ENCODE data around the gene GALNT15. TPM values are rescaled to one million over a fixed set of nuclear protein-coding genes. Genes with fewer than 3 reads are reported as not detected.

Gene GALNT15
- polyA plus RNA-seq, 1 of the 3 experiments (the other 2 are of a cell fraction): 4.7 TPM

DNA sequence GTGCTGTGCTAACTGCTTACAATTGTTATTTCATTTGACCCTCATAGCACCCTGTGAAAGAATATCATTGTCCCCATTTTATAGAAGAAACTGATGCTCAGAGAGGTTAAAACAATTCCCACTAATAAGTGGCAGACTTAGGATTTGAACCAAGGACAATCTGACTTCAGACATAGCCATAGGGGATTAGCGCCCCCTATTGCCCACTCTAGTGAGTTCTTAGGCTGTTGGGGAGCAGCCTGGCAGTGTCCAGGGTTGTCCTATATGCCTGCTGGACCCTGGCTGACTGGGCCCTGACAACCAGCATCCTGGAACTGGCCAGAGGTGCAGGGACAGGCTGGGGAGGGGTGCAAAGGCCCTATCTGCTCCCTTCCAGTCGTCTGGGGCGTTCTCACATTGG lies 74.9 kb downstream of the GALNT15 start:
- WGBS (ENCODE audit: low lambda C conversion rate): 53% methylated on average over 3 of the region's 3 CpGs
- H3K27me3 ChIP-seq (ENCODE audit: insufficient read depth): no peaks in the 10 kb centered on the region
- H3K9ac ChIP-seq: no peak overlapping the region
- H3K36me3 ChIP-seq (replicated peaks in 1 of 2; ENCODE audit: control insufficient read depth in 1 of 2, insufficient read depth in 2 of 2, low read length in 1 of 2): no peaks in the 10 kb centered on the region
- ChIA-PET CTCF (interaction anchor here (2.5 to 4.1 kb wide), 2 partner anchors 71 to 201 kb away, joined by 15 to 30 read pairs; no protein-coding TSS in a partner anchor), POLR2A (no interaction called here)
- no peak for TF ChIP-seq JUND (IDR thresholded peaks at IDR 0.05)
- peak; percentile 45 for TF ChIP-seq RAD21 (IDR thresholded peaks at IDR 0.05; ENCODE audit: low read length)
- TF ChIP-seq, protein P1, sequence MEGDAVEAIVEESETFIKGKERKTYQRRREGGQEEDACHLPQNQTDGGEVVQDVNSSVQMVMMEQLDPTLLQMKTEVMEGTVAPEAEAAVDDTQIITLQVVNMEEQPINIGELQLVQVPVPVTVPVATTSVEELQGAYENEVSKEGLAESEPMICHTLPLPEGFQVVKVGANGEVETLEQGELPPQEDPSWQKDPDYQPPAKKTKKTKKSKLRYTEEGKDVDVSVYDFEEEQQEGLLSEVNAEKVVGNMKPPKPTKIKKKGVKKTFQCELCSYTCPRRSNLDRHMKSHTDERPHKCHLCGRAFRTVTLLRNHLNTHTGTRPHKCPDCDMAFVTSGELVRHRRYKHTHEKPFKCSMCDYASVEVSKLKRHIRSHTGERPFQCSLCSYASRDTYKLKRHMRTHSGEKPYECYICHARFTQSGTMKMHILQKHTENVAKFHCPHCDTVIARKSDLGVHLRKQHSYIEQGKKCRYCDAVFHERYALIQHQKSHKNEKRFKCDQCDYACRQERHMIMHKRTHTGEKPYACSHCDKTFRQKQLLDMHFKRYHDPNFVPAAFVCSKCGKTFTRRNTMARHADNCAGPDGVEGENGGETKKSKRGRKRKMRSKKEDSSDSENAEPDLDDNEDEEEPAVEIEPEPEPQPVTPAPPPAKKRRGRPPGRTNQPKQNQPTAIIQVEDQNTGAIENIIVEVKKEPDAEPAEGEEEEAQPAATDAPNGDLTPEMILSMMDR (IDR thresholded peaks at IDR 0.05): peak; percentile 66
- H4K20me1 ChIP-seq (ENCODE audit: insufficient read depth): no peaks in the 10 kb centered on the region
- H3K79me2 ChIP-seq (ENCODE audit: insufficient read depth): no peaks in the 10 kb centered on the region
- no peaks in the 10 kb centered on the region for H3K9me3 ChIP-seq
- no peak overlapping the region for H2AFZ ChIP-seq (ENCODE audit: low read depth)
- peak; percentile 37 for DNase-seq
- H3K4me2 ChIP-seq: no peak overlapping the region
- no peaks in the 10 kb centered on the region for H3K9me2 ChIP-seq
- H3K4me1 ChIP-seq (ENCODE audit: control insufficient read depth in 1 of 2, insufficient read depth in 2 of 2, low read depth in 1 of 2, low read length in 1 of 2): peaks cover 0 to 5% of the 10 kb centered on the region in 2 experiments; a peak in 1 of 4 replicates
- H3F3A ChIP-seq (replicated peaks; ENCODE audit: insufficient read depth): no peaks in the 10 kb centered on the region
- no peak overlapping the region for H3K27ac ChIP-seq (ENCODE audit: low read depth in 2 of 2, low read length in 1 of 2)
- no peak overlapping the region; a peak in 1 of 4 replicates for H3K4me3 ChIP-seq (ENCODE audit: low read depth in 2 of 2, low read length in 1 of 2)

GRCh38 chr3:16249886-16250285 lies 75.4 kb downstream of the GALNT15 start:
- CTCF ChIA-PET: no interaction called here
- 84% methylated on average over 3 of the region's 3 CpGs for WGBS (ENCODE audit: low lambda C conversion rate)
- no peak for TF ChIP-seq NFIC (IDR thresholded peaks at IDR 0.05; ENCODE audit: borderline replicate concordance)
- TF ChIP-seq MXI1 (IDR thresholded peaks at IDR 0.05; ENCODE audit: low read depth, low read length): no peak
- TF ChIP-seq MEF2A (IDR thresholded peaks at IDR 0.05; ENCODE audit: borderline replicate concordance, low read depth): no peak
- TF ChIP-seq FOSL2 (IDR thresholded peaks at IDR 0.05; ENCODE audit: borderline replicate concordance, low read depth): no peak

GRCh38 chr3:16251316-16252085 lies 77.0 kb downstream of the GALNT15 start:
- no peaks in the 10 kb centered on the region for H3K9me2 ChIP-seq
- POLR2A ChIA-PET: no interaction called here
- H3K4me1 ChIP-seq (ENCODE audit: control insufficient read depth in 1 of 2, insufficient read depth in 2 of 2, low read depth in 1 of 2, low read length in 1 of 2): peaks cover 0 to 4% of the 10 kb centered on the region in 2 experiments; a peak in 1 of 4 replicates
- CTCF ChIA-PET: interaction anchor here (1.1 to 2.3 kb wide), 4 partner anchors 9 to 203 kb away, joined by 3 to 7 read pairs (median 4); partner anchors contain the start of gene DPH3
- WGBS (ENCODE audit: low lambda C conversion rate): 76% methylated on average over 6 of the region's 9 CpGs
- H3F3A ChIP-seq (replicated peaks; ENCODE audit: insufficient read depth): no peaks in the 10 kb centered on the region
- H4K20me1 ChIP-seq (ENCODE audit: insufficient read depth): no peaks in the 10 kb centered on the region
- no peak overlapping the region for H3K4me2 ChIP-seq
- no peaks in the 10 kb centered on the region for H3K9me3 ChIP-seq
- no peaks in the 10 kb centered on the region for H3K27me3 ChIP-seq (ENCODE audit: insufficient read depth)
- H3K9ac ChIP-seq: no peak overlapping the region
- H2AFZ ChIP-seq (ENCODE audit: low read depth): no peak overlapping the region
- no peaks in the 10 kb centered on the region for H3K79me2 ChIP-seq (ENCODE audit: insufficient read depth)
- H3K4me3 ChIP-seq (ENCODE audit: low read depth in 2 of 2, low read length in 1 of 2): no peak overlapping the region
- no peak for DNase-seq
- peaks cover 0 to 2% of the 10 kb centered on the region in 2 experiments for H3K36me3 ChIP-seq (replicated peaks in 1 of 2; ENCODE audit: control insufficient read depth in 1 of 2, insufficient read depth in 2 of 2, low read length in 1 of 2)
- H3K27ac ChIP-seq (ENCODE audit: low read depth in 2 of 2, low read length in 1 of 2): no peak overlapping the region
- TF ChIP-seq RAD21 (IDR thresholded peaks at IDR 0.05; ENCODE audit: low read length) (no peak), CHD2 (IDR thresholded peaks at IDR 0.05; ENCODE audit: low read length, partially characterized antibody) (no peak), EZH2phosphoT487 (IDR thresholded peaks at IDR 0.05; ENCODE audit: borderline replicate concordance, low read depth) (no peak), POLR2AphosphoS5 (IDR thresholded peaks at IDR 0.05; ENCODE audit: low read depth, low read length) (no peak), NFIC (IDR thresholded peaks at IDR 0.05; ENCODE audit: borderline replicate concordance) (no peak), RXRA (IDR thresholded peaks at IDR 0.05; ENCODE audit: borderline replicate concordance, low read depth) (no peak), MEF2A (IDR thresholded peaks at IDR 0.05; ENCODE audit: borderline replicate concordance, low read depth) (no peak), MXI1 (IDR thresholded peaks at IDR 0.05; ENCODE audit: low read depth, low read length) (no peak), FOXM1 (IDR thresholded peaks at IDR 0.05; ENCODE audit: low read depth) (no peak), YY1 (IDR thresholded peaks at IDR 0.05; ENCODE audit: low read depth) (no peak), MAX (IDR thresholded peaks at IDR 0.05; ENCODE audit: low read depth) (no peak), USF2 (IDR thresholded peaks at IDR 0.05; ENCODE audit: borderline replicate concordance, low read depth, low read length) (no peak)
- TF ChIP-seq, protein P1 (IDR thresholded peaks at IDR 0.05): no peak

More at GRCh38 chr3:16249886-16250285, 75.4 kb downstream of the GALNT15 start:
- Histone ChIP-seq H3K79me2 (ENCODE audit: insufficient read depth) (no peaks in the 10 kb centered on the region), H3K9ac (no peak overlapping the region), H3K4me1 (ENCODE audit: control insufficient read depth in 1 of 2, insufficient read depth in 2 of 2, low read depth in 1 of 2, low read length in 1 of 2) (peaks cover 0 to 4% of the 10 kb centered on the region in 2 experiments; a peak in 1 of 4 replicates), H3K4me3 (ENCODE audit: low read depth in 2 of 2, low read length in 1 of 2) (no peak overlapping the region), H4K20me1 (ENCODE audit: insufficient read depth) (no peaks in the 10 kb centered on the region), H3K4me2 (no peak overlapping the region), H3K36me3 (replicated peaks in 1 of 2; ENCODE audit: control insufficient read depth in 1 of 2, insufficient read depth in 2 of 2, low read length in 1 of 2) (no peaks in the 10 kb centered on the region), H2AFZ (ENCODE audit: low read depth) (no peak overlapping the region), H3K9me2 (no peaks in the 10 kb centered on the region), H3K27me3 (ENCODE audit: insufficient read depth) (no peaks in the 10 kb centered on the region), H3K27ac (ENCODE audit: low read depth in 2 of 2, low read length in 1 of 2) (no peak overlapping the region), H3K9me3 (no peaks in the 10 kb centered on the region), H3F3A (replicated peaks; ENCODE audit: insufficient read depth) (no peaks in the 10 kb centered on the region)
- POLR2A ChIA-PET: no interaction called here
- no peak for DNase-seq
